A673 (cell line): ENCODE results near the gene MILR1. TPM values are rescaled to one million over a fixed set of nuclear protein-coding genes. Genes with fewer than 3 reads are reported as not detected.

Experiments used
- BruUV-seq: library from RNA; stranded (reverse); fragments of 400-500 nt; replicated peaks from 2 replicates; lab custom pipeline; 2021; lab: Mats Ljungman, UMichigan
- CTCF ChIA-PET: fragments of 300-600 bp; sonication (Branson Sonifier 250); formaldehyde crosslinking; loops from one replicate; lab custom pipeline; 2022; ENCODE audit warnings: antibody characterized with exemption; lab: Charles Lee
- POLR2A ChIA-PET: fragments of 300-600 bp; sonication (Branson Sonifier 250); formaldehyde crosslinking; loops from one replicate; lab custom pipeline; 2022; ENCODE audit warnings: antibody characterized with exemption; ENCODE audit not compliant: low non-redundant PET; lab: Charles Lee
- DNase-seq: peaks from one replicate; pipeline ENCODE4 v3.0.0-alpha.2; 2015; ENCODE audit warnings: low spot score
- H3K27ac ChIP-seq: fragments of 200-600 bp; sonication (generic); 2 replicates; pipeline ENCODE4 v1.5.1; 2016; ENCODE audit warnings: mixed run types, low read depth, mild to moderate bottlenecking, mixed read lengths, antibody characterized with exemption, low read length; ENCODE audit not compliant: poor library complexity, severe bottlenecking
- H3K27me3 ChIP-seq: fragments of 200-600 bp; sonication (generic); replicated peaks from 2 replicates; pipeline ENCODE4 v1.6.1; 2017; ENCODE audit warnings: mixed run types, low read depth, mild to moderate bottlenecking, mixed read lengths, antibody characterized with exemption, low read length; ENCODE audit not compliant: insufficient read depth, poor library complexity
- H3K36me3 ChIP-seq: fragments of 200-600 bp; sonication (generic); 2 replicates; pipeline ENCODE4 v1.6.1; 2016; ENCODE audit warnings: mixed run types, mild to moderate bottlenecking, mixed read lengths, antibody characterized with exemption, low read length; ENCODE audit not compliant: insufficient read depth, poor library complexity, severe bottlenecking
- H3K4me1 ChIP-seq: fragments of 200-600 bp; sonication (generic); 2 replicates; pipeline ENCODE4 v1.6.1; 2017; ENCODE audit warnings: mixed run types, mild to moderate bottlenecking, mixed read lengths, antibody characterized with exemption, low read length; ENCODE audit not compliant: insufficient read depth, poor library complexity, severe bottlenecking
- H3K4me3 ChIP-seq: fragments of 200-600 bp; sonication (generic); 2 replicates; pipeline ENCODE4 v1.5.1; 2016; ENCODE audit warnings: low read depth, mixed run types, mild to moderate bottlenecking, mixed read lengths, low read length; ENCODE audit not compliant: poor library complexity, severe bottlenecking
- H3K9me3 ChIP-seq: fragments of 200-600 bp; sonication (generic); 2 replicates; pipeline ENCODE4 v1.6.1; 2016; ENCODE audit warnings: mixed run types, low read depth, mild to moderate bottlenecking, mixed read lengths, antibody characterized with exemption, low read length; ENCODE audit not compliant: poor library complexity, severe bottlenecking
- EZH2 ChIP-seq: fragments of 200-600 bp; sonication (generic); IDR thresholded peaks from 2 replicates; pipeline ENCODE4 v1.6.1; 2017; ENCODE audit warnings: borderline replicate concordance, low read depth, mild to moderate bottlenecking, mixed read lengths, antibody characterized with exemption, low read length; ENCODE audit not compliant: poor library complexity, severe bottlenecking
- intact Hi-C: fragments of 100-400 bp; cut with micrococcal nuclease; formaldehyde crosslinking; loops from one replicate; pipeline ENCODE4 v1.10.0; 2022; ENCODE audit not compliant: unreplicated experiment
- total RNA-seq: library from RNA; stranded (reverse); gene quantifications from 2 replicates; pipeline ENCODE4 v1.2.3, GENCODE V29; 2021
- TF ChIP-seq, protein P1 (sequence below): fragments of 300-800, 200-600 bp; sonication (generic); conservative IDR thresholded peaks from 2 replicates; pipeline ENCODE4 v1.5.1; 2017; ENCODE audit warnings: low read depth, mild to moderate bottlenecking, antibody characterized with exemption, low read length, moderate library complexity, mixed read lengths

The MILR1 gene
- total RNA-seq, 1 experiment from 2014 or later, result not detected

DNA sequence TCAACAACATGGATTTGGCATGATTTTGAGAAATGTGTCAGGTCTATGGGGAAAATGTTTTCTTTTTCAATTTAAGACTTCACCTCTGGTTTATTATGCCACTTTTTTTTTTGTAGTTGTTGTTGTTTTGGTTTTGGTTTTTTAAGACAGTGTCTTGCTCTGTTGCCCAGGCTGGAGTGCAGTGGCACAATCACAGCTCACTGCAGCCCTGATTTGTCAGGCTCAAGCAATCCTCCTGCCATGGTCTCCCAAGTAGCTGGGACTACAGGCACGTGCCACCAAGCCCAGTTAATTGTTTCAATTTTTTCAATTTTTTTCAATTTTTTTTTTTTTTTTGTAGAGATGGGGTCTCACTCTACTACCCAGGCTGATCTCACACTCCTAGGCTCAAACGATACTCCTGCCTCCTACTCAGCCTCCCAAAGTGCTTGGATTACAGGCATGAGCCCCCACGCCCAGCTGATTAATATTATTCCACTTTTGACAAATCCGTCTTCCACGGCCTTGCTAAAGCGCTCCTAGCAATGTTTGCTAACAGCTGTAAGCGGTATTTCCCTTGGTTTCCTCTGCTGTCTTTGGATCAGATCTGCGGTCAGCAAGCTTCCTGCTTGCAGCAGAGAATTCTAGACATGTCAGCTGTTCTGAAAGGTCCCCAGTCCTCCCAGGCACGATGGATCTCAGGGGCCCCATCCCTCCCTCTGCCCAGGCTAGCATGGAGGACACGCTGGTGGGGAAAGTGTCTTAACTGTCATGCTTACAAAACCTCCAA lies 7.0 kb upstream of the MILR1 start:
- DNase-seq, result no peak
- no peaks in the 10 kb centered on the region for H3K4me1 ChIP-seq
- ChIA-PET POLR2A (no interaction called here), CTCF (interaction anchor here (0.5 to 1.1 kb wide), 4 partner anchors 10 to 1121 kb away, joined by 3 to 6 read pairs (median 4); no protein-coding TSS in a partner anchor)
- H3K36me3 ChIP-seq, result no peaks in the 10 kb centered on the region
- no peak overlapping the region for H3K4me3 ChIP-seq
- no peaks in the 10 kb centered on the region for H3K27me3 ChIP-seq
- intact Hi-C loops, result no loop called here
- no TSS peak for BruUV-seq
- no peak overlapping the region for H3K27ac ChIP-seq
- peaks cover 22% of the 10 kb centered on the region for H3K9me3 ChIP-seq
- no peak for TF ChIP-seq EZH2
- TF ChIP-seq, protein P1, sequence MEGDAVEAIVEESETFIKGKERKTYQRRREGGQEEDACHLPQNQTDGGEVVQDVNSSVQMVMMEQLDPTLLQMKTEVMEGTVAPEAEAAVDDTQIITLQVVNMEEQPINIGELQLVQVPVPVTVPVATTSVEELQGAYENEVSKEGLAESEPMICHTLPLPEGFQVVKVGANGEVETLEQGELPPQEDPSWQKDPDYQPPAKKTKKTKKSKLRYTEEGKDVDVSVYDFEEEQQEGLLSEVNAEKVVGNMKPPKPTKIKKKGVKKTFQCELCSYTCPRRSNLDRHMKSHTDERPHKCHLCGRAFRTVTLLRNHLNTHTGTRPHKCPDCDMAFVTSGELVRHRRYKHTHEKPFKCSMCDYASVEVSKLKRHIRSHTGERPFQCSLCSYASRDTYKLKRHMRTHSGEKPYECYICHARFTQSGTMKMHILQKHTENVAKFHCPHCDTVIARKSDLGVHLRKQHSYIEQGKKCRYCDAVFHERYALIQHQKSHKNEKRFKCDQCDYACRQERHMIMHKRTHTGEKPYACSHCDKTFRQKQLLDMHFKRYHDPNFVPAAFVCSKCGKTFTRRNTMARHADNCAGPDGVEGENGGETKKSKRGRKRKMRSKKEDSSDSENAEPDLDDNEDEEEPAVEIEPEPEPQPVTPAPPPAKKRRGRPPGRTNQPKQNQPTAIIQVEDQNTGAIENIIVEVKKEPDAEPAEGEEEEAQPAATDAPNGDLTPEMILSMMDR, result no peak

DNA sequence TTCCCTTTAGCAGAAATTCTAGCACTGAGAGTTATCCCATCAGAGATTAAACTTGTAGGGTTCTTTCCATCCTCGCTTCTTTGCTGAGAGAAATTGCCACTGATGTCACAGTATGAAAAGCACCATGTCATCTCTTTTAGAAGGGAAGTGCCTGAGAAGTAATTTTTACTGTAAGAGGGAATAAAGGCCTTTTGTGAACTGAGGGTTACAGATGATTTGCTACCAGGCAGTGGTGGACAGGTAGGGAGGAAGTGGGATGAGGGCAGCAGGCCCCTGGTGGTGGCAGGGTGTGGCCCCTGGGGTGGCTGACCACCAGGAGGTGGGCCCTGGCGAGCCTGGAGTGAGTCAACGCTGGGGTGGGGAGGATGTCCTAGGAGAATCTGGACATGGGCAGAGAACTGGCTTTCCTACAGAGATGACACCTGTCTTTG lies 6.4 kb upstream of the MILR1 start:
- BruUV-seq, result no TSS peak
- ChIA-PET POLR2A (no interaction called here), CTCF (interaction anchor here (0.5 to 1.1 kb wide), 3 partner anchors 9 to 1120 kb away, joined by 3 to 4 read pairs (median 3); no protein-coding TSS in a partner anchor)
- Histone ChIP-seq H3K27me3 (no peaks in the 10 kb centered on the region), H3K9me3 (peaks cover 16% of the 10 kb centered on the region), H3K4me3 (no peak overlapping the region), H3K27ac (no peak overlapping the region), H3K36me3 (no peaks in the 10 kb centered on the region), H3K4me1 (no peaks in the 10 kb centered on the region)
- intact Hi-C loops, result no loop called here
- TF ChIP-seq, protein P1, result no peak
- TF ChIP-seq EZH2, result no peak
- no peak for DNase-seq

DNA sequence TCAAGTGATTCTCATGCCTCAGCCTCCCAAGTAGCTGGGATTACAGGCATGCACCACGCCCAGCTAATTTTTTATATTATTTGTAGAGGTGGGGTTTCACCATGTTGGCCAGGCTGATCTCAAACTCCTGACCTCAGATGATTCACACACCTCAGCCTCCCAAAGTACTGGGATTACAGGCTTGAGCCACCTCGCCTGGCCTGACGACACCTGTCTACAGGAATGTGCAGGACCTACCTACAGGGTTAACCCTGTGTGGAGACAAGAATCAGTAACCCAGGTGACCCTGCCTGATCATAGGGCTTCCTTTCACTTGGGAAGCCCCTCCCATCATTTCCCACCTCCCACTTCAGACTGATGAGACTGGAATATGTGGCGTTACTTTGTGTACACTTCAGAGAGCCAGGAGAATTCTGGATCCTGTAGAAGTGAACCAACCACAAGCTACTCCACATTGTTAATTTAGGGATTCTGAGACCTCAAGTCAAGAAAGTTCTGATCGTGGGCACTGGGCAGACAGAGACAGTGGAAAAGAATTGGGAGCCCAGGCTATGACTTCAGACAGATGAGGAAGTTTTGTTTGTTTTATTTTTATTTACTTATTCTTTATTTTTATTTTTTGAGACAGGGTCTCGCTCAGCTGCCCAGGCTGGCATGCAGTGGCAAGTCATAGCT lies 5.7 kb upstream of the MILR1 start:
- Histone ChIP-seq H3K9me3 (peaks cover 9% of the 10 kb centered on the region), H3K27me3 (no peaks in the 10 kb centered on the region), H3K4me1 (no peaks in the 10 kb centered on the region), H3K36me3 (no peaks in the 10 kb centered on the region), H3K4me3 (no peak overlapping the region), H3K27ac (no peak overlapping the region)
- TF ChIP-seq, protein P1, result no peak
- TF ChIP-seq EZH2, result no peak
- DNase-seq, result no peak
- intact Hi-C loops, result no loop called here
- CTCF ChIA-PET, result interaction anchor here (1.1 kb wide), 1 partner anchor 11 kb away, joined by 4 read pairs; no protein-coding TSS in a partner anchor
- no TSS peak for BruUV-seq
- POLR2A ChIA-PET, result no interaction called here
